ENCODE results near the gene ALK.

GRCh38 chr2:29659178-29659577 is 262.2 kb downstream of the ALK start:
- TF ChIP-seq, protein P1, sequence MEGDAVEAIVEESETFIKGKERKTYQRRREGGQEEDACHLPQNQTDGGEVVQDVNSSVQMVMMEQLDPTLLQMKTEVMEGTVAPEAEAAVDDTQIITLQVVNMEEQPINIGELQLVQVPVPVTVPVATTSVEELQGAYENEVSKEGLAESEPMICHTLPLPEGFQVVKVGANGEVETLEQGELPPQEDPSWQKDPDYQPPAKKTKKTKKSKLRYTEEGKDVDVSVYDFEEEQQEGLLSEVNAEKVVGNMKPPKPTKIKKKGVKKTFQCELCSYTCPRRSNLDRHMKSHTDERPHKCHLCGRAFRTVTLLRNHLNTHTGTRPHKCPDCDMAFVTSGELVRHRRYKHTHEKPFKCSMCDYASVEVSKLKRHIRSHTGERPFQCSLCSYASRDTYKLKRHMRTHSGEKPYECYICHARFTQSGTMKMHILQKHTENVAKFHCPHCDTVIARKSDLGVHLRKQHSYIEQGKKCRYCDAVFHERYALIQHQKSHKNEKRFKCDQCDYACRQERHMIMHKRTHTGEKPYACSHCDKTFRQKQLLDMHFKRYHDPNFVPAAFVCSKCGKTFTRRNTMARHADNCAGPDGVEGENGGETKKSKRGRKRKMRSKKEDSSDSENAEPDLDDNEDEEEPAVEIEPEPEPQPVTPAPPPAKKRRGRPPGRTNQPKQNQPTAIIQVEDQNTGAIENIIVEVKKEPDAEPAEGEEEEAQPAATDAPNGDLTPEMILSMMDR (conservative IDR thresholded peaks at IDR 0.05; ENCODE audit: low read depth, low read length) = no peak
- TF ChIP-seq EZH2 (IDR thresholded peaks at IDR 0.05; ENCODE audit: borderline replicate concordance, low read depth, low read length, poor library complexity, severe bottlenecking) = no peak

Measured in A673 (cell line).